Stimulated activated CD4-positive, alpha-beta T cell treated with anti-CD3 and anti-CD28 coated beads, Interleukin-1b, Interleukin-23, amount 100 ng/mL, for 4 hours (primary cell): ENCODE data around the gene HAX1.
"Not testable (repeated sequence)": the region's sequence is repeated elsewhere in the genome, so short reads cannot be mapped to it uniquely, and the experiment has no call there.

Experiments
- DNase-seq, 2 donors: peaks; one replicate each; pipeline ENCODE4 v3.0.0-alpha.2; 2020; ENCODE audit warnings: low read depth in 2 of 2

HAX1 gene

DNA sequence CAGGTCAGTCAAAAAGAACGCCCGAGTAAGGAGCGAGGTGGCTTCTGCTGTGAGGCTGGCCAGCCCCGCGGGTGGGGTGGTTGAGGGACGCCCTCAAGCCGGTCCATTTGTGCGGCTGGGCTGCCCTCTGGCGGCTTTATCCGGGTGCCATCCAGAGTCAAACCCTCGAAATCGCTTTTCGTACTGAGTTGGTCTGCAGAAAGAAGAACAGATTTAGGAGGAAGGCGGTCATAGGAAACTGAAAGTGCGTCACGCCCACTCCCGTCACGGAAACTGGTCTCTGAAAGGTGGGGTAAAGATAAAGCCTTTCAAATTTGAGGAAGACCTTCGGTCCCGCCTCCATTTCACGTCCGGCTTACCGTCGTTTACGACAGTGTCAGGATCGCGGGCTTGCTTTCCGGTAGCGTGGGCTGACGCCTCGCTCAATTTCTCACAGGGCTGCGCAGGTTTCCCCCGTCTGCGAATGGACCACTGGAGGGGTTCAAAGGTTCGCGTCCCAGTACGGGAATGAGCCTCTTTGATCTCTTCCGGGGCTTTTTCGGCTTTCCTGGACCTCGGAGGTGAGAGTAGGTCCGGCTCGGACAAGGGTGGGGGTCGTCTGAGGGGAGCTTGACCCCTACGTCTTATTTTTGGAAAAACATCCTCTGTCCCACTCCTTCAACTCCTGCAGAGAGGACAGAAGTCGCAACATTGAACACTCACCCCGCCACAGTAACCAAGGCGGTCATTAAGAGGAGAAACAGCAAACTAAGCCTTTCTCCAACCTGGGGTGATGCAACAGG lies at the start of gene HAX1:
TSS of gene HAX1 (plus strand) at position 413 of the 782 bp plus-strand sequence. CDS start at position 508, 95 bp downstream.
- DNase-seq: peak; percentile 94 to 96

DNA sequence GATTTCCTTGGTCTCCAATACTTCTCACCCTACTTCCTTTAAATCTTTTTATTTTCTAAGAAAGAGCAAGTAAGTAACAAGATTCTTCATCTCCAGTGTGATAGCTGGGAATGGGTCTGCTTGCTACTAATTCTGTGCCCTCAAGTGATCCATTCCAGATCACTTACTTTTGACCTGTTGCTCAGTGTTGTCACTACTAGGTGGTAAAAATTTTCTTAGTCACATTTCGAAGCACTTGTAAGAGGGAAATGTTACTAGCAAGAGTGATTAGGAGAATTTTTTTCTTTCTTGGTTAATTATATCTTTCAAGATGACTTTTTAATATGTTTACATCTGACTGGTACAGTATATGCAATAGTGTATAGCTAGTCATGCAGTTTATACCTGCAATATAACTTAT lies 49.5 kb upstream of the HAX1 start:
- DNase-seq: no peak

DNA sequence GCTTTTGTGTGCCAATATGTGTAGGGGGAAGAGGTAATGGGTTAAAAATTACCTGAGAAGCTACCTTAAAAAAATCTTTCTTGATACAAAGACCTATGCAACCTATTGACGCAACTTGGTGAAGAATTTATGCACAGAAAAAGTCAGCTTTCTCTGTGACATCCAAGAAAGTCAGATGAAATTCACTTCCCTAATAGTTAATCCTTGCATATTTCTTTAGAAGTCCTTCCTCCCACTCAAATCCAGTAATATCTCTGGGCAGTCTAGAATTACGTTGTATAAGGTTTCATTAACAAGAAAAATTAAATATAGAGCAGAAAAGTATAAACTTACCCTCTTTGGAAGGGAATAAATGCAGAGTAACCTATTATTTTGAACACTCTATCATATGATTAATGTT lies 48.8 kb upstream of the HAX1 start:
- DNase-seq: no peak

DNA sequence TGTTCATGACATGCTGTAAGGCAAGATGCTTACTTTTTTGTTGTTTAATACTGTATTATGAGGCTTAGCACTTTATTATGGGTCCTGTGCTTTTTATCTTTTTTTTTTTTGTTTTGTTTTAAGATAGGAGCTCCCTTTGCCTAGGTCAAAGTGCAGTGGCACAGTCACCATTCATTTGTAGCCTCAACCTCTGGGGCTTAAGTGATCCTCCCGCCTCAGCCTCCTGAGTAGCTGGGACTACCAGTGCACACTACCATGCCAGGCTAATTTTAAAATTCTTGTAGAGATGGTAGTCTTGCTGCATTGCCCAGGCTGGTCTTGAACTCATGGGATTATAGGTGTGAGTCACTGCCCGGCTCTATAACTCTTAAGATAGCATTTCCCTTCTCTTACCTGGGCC lies 47.1 kb upstream of the HAX1 start:
- DNase-seq: no peak

DNA sequence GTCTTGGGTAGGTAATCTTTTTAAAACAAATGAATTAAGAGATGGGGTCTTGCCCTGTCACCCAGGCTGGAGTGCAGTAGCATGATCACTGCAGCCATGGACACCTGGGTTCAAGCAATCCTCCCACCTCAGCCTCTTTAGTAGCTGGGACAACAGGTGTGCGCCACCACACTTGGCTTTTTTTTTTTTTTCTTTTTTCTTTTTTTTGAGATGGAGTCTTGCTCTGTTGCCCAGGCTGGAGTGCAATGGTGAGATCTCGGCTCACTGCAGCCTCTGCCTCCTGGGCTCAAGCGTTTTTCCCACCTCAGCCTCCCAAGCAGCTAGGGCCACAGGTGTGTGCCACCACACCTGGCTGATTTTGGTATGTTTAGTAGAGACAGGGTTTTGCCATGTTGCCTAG lies 41.3 kb upstream of the HAX1 start:
- not testable (repeated sequence) for DNase-seq

DNA sequence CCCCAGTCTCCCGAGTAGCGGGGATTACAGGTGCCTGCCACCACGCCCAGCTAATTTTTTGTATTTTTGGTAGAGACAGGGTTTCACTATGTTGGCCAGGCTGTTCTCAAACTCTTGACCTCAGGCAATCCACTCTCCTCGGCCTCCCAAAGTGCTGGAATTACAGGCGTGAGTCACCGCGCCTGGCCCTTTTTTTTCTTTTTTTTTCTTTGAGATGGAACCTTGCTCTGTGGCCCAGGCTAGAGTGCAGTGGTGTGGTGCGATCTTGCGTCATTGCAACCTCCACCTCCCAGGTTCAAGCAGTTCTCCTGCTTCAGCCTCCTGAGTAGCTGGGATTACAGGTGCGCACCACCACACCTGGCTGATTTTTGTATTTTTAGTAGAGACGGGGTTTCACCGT lies 39.3 kb upstream of the HAX1 start:
- DNase-seq: not testable (repeated sequence)

DNA sequence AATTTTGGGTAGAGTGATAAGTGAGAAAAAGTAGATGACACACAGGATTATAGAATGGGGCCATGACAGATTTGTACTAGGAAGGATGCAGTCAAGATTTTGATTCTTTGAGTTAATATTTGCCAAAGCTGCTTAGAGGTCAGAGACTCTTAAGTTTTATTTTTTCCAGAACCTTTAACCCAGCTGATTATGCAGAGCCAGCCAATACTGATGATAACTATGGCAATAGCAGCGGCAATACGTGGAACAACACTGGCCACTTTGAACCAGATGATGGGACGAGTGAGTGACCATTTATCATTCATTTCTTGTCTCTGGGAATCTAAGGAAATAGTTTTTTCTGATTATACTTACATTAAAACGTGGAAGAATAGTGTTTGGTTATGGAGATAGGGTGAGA lies 35.6 kb upstream of the HAX1 start:
- no peak for DNase-seq

DNA sequence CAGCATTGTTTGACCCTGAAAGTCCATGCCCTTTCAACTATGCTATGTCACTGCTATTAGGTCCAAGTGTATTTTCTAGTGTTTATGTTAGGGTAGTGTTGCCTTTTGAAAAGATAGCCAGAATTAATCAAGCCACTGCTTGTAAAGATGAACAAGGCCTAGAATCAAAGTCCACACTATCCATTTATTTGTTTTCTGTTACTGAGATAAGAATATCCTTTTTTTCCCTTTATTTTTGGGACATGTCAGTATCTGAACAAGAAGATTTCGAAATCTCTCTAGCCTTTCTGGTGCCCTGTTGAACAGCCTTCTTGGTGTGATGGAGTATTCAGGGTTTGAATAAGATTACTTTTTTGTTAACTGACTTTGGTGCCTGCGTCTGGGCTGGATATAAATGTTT lies 35.0 kb upstream of the HAX1 start:
- no peak for DNase-seq

DNA sequence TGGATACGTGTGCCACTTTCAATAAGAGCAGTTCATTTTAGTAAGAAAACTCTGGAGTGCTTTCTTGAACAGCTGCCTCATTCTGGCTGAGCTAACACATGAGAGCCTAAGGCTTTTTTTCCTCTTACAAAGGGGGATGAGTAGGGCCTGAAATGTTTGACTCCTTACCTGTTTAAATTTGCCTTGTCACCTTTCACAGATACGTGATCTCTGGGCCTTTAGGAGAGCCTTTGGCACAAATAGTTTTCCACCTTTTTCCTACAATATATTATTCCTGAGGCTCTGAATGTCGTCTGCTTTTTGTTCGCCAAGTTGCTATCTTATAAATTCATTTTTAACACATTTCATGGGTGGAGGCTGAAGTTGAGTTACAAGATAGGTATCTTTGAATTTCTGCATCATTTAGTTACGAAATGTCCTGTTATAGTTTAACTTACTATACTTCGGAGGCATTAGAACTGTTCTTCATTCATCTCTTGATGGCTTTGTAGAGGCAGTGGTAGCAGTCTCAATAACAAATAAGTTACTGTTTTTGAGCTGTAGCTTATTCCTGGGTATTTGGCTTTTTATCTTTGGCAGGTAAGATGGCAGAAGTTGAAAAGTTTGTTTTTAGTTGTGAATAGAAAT lies 34.4 kb upstream of the HAX1 start:
- no peak for DNase-seq

DNA sequence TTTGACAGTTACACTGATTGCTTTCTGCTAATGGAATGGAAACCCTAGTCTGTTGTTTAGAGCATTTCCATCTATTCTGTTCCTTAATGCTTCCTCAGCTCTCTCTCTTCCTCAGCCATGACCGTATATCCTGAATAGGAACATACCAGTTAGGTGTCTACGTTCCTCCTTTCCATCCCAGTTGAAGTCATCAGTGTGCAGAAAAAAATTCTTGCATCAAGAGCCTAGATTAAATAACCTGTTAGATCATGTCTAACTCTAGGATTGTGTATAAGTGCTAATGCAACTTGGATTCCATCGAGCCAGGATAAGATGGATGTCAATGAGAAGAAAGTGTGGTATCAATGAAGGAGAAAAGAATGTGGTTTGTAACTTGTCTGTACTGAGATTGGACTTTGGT lies 32.9 kb upstream of the HAX1 start:
- no peak for DNase-seq

DNA sequence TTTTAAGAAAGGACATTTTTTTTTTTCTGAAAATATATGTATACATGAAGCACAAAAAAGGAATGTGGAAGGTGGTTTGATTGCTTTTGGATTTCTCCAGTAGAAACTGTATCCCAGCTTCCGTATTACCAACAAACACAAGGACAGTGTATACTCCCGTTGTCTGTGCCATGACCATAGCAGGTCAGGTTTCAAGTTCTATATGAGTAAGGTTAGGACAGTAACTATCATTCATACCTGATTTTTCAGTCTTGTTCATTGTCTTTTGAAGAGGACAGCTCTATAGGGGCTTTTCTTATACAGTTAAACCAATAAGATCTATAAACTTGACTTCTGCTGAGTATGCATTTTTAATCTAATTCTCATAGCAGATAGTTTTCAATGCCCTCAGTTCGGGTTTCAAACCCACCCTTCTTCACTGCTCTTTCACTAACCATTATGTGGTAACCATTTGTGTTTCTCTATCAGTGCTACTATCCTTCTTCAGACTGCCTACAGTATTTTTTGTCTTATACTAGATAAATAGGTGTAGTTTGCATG lies 32.1 kb upstream of the HAX1 start:
- DNase-seq: no peak

DNA sequence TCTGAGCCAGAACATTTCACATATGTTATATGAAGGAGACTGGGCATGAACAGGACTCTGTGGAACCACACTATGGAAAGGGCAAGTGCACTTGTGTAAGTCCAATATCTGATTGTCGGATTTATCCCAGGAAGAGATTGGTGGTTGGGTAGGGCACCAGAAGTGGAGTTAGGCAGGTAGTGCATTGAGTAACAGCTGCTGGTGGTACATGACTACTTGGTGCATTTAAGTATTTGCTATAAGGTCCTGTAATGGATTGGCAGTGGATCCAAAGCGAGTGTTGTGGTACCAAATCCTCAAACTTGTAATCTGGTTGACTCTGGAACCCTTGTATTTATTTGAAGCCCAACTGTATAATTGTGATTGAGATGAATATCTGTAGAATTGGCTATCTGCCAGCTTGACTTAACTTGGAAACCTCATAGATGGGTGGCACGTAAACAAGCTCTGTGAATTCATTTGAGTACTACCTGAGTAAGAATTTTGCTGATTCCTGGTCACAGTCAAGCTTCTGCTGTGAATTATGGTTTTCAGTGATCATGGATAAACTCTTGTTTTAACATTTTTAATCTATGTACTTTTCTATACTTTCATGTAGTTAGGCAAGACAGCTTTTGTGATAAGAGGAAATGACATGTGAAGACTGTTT lies 30.6 kb upstream of the HAX1 start:
- no peak for DNase-seq

DNA sequence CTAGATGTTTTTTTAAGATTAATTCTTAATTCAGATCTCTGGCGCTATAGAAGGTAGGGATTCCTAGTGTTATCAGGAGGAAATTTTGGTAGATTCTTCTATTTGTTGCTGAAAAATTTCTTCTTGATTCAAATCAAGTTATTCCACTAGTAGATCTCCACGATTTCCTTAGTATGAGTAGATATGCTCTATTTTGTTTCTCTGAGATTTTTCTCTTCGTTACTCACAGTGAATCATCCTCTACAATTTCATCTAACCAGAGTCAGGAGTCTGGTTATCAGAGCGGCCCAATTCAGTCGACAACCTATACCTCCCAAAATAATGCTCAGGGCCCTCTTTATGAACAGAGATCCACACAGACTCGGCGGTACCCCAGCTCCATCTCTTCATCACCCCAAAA lies 18.8 kb upstream of the HAX1 start:
- DNase-seq: no peak

DNA sequence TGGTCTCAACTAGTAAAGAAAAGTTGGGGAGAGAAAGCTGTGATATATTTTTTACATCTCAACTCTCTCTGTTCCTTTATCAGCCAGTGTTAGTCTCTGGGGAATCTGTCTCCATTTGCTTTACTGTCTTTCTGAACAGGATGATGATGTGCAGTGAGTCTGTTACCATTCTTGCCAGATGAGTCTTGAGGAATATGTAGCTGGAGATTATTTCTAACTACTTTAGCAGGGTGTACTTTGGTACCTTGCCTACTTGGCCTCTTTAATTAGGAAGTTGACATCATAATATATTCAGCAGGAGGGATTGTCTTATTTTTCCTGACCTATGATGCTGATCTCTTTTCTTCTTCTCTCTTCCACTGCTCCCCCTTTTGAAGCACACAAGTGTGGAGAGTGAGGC lies 15.7 kb upstream of the HAX1 start:
- no peak for DNase-seq

DNA sequence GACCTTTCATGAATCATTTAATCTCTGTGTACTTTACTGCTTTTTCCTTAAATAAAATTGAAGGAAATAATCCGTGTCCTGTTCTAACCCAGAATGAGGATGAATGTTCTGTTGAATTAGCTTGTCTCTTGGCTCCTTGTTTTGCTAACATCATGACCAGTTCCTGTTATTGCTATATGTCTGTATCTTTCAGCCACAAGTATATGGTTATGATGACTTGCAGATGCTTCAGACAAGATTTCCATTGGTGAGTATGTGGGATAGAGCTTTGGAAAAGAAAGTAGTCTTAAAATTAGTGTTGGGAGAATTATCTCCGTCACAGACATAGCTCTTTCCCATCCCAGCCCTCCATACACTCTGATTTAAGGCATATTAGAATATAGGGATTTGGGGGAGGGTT lies 13.6 kb upstream of the HAX1 start:
- no peak for DNase-seq

DNA sequence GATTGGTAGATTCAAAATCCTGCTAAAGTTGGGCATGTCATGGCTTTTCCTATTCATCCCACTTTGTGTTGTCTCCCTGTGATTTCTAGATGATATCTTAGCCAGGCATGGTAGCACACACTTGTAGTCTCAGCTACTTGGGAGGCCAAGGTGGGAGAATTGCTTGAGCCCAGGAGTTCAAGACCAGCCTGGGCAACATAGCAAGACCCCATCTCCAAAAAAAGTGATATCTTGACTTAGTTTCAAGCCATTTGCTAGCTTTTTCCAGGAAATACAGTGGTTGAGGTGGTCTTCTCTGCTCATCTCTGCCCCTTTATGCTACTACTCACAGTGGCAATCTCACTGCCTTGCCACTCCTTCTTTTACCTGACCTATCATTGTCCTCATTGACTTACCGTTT lies 12.3 kb upstream of the HAX1 start:
- no peak for DNase-seq

DNA sequence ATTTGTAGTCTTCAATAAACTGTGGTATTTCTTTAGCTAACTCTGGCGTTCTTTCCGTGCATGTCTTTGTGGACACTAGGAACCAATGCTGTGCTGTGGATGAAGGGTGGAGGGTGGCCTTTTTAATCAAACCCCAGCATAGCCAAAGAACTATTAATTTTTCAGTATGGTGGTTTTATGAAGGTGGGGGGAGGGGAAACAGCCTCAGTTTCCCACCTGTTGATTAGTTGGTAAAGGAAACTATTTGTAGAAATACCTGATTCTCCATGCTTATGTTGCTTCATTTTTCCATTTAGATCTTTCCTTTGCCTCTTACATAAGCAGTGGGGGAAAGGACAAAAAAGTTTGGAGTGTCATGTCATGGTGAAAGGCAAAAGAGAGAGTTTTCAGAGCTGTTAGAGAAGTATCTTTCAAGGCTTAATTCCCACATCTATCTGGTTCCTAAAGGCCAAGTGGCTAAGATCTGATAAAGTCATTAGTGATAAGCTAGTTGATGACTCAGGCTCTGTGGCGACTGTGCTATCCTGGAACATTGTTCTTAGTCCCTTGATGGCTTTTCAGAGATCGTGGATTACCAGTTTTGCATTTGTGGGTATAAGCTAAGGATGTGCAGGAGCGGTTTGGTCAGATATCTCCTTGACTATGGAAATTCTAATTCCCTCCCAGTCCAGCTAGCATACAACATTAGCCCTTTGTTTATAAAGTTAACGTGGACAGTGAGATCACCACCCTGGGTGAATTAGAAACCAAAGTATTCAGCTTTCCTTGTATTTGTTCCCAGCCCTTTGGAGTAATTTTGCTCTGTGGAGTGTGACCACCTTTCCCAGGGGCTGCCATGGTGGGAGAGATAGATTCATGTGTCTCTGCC lies 8.7 kb upstream of the HAX1 start:
- no peak for DNase-seq

DNA sequence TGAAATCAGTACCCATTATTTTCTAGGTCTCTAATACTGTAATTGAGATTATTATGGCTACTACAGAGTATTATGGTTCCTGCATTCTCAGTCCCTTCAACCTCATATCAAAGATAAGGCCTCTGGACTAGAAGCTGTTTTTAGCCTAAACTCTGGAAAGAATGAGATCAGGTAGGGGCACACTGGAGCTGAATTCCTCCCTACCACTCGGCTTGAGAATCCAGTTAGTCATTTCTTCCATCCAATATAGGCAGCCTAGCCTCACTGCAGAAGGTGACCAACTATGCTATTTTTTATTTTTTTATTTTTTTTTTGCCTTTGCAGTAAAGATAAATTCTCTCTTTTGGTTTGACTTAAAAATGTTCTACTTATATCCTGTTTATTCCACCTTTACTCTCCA lies 8.0 kb upstream of the HAX1 start:
- no peak for DNase-seq

DNA sequence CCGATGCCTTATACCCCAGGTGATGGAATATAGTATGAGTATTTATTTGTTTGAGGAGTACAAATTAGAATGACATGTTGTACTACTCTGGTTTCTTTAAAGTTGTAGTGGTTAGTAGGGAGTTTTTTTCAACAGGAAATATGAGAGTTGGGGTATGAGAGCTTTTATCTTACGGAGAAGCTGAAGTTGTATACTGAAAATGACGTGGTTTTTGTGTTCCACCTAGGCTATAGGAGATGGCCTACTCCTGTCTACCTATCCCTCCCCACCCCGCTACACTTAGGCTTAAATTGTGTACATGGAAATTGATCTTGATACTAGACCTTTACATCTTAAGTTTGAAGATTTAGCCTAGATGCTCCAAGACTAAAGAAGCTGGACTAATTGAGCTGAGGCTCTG lies 6.8 kb upstream of the HAX1 start:
- DNase-seq: no peak

DNA sequence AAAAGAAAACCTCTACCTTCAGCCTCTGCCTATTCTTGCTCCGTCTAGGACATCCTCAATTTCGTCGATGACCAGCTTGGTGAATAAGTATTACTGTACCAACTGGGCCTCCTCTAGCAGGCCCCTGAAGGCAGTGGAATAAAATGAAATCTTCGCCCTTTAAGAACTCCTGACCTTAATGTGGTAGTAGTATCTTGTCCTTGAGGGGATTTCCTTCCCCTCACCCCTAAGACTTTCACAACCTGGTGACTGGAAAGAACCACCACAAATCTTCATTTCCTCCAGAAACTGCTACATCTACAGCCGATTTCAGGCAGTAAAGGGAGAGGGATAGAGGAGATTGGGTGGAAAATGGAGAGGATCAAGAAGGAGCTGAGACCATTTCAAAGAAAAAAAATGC lies 1.6 kb upstream of the HAX1 start:
- DNase-seq: no peak

DNA sequence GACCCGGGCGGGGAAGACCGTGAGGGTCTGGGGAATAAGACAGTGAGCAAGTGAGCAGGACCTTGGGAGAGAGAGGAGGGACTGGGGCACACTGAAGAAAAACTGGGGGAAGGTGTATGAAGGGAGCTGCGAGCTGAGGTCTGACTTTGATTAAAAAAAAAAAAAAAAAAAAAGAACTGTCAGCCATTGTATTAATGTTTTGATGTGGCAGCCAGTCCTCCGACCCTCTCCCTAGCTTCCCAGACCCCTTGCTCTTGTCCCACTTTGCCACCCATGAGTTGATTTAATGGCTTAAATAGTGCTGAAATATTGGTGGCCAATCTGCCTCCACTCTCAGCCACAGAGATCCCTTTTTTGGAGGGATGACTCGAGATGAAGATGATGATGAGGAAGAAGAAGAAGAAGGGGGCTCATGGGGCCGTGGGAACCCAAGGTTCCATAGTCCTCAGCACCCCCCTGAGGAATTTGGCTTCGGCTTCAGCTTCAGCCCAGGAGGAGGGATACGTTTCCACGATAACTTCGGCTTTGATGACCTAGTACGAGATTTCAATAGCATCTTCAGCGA lies 652 bp downstream of the HAX1 start:
- no peak for DNase-seq

DNA sequence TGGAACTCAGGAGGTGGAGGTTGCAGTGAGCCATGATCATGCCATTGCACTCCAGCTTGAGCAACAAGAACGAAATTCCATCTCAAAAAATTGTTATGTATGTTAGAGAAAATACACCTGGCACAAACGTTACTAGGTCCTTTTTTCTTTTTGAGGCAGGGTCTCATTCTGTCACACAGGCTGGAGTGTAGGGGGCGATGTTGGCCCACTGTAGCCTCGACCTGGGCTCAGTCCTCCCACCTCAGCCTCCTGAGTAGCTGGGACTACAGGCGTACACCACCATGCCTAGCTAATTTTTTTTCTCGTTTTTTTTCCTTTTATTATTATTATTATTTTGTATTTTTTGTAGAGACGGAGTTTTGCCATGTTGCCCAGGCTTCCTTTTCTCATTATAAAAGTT lies 4.4 kb downstream of the HAX1 start:
- DNase-seq: no peak
